COLO668 (cell line): ENCODE results near the gene SRCIN1.

ENCODE experiments used
- DNase-seq: peaks from one replicate; lab custom pipeline; 2025; ENCODE audit not compliant: unreplicated experiment; lab: John Stamatoyannopoulos, UW

Gene SRCIN1

GRCh38 chr17:38617967-38618760 lies 12.4 kb upstream of the SRCIN1 start:
- DNase-seq, result peak; percentile 28

- DNase-seq, result peak; percentile 79
These were observed 11.5 kb upstream of the SRCIN1 start for GRCh38 chr17:38617074-38617860.

GRCh38 chr17:38616361-38616760 lies 10.6 kb upstream of the SRCIN1 start:
- peak; percentile 45 for DNase-seq

GRCh38 chr17:38613981-38614779 lies 8.4 kb upstream of the SRCIN1 start:
- DNase-seq, result peak; percentile 59

GRCh38 chr17:38613525-38613980 lies 7.8 kb upstream of the SRCIN1 start:
- no peak for DNase-seq

GRCh38 chr17:38611872-38612376 lies 6.2 kb upstream of the SRCIN1 start:
- no peak for DNase-seq

- no peak for DNase-seq
These were observed 5.5 kb upstream of the SRCIN1 start for GRCh38 chr17:38611070-38611786.

GRCh38 chr17:38609280-38610031 lies 3.7 kb upstream of the SRCIN1 start:
- DNase-seq, result no peak

- peak; percentile 84 for DNase-seq
These were observed 2.9 kb upstream of the SRCIN1 start for GRCh38 chr17:38608648-38609047.

- DNase-seq, result no peak
These were observed 1.2 kb upstream of the SRCIN1 start for GRCh38 chr17:38606646-38607611.

- peak; percentile 49 for DNase-seq
These were observed 326 bp downstream of the SRCIN1 start for GRCh38 chr17:38605411-38605840.

GRCh38 chr17:38604479-38605403 lies 1.0 kb downstream of the SRCIN1 start:
- peak; percentile 47 for DNase-seq

GRCh38 chr17:38603786-38604478 lies 1.8 kb downstream of the SRCIN1 start:
- DNase-seq, result no peak

GRCh38 chr17:38602956-38603785 lies 2.6 kb downstream of the SRCIN1 start:
- DNase-seq, result no peak

- DNase-seq, result no peak
These were observed 3.3 kb downstream of the SRCIN1 start for GRCh38 chr17:38602453-38602852.
